ENCODE measurements around the gene LYZL1.
"Not testable (repeated sequence)": the region's sequence is repeated elsewhere in the genome, so short reads cannot be mapped to it uniquely, and the experiment has no call there.

GRCh38 chr10:29288906-29289305, at the start of gene LYZL1:
- TF ChIP-seq, protein P1, sequence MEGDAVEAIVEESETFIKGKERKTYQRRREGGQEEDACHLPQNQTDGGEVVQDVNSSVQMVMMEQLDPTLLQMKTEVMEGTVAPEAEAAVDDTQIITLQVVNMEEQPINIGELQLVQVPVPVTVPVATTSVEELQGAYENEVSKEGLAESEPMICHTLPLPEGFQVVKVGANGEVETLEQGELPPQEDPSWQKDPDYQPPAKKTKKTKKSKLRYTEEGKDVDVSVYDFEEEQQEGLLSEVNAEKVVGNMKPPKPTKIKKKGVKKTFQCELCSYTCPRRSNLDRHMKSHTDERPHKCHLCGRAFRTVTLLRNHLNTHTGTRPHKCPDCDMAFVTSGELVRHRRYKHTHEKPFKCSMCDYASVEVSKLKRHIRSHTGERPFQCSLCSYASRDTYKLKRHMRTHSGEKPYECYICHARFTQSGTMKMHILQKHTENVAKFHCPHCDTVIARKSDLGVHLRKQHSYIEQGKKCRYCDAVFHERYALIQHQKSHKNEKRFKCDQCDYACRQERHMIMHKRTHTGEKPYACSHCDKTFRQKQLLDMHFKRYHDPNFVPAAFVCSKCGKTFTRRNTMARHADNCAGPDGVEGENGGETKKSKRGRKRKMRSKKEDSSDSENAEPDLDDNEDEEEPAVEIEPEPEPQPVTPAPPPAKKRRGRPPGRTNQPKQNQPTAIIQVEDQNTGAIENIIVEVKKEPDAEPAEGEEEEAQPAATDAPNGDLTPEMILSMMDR (IDR thresholded peaks at IDR 0.05) = not testable (repeated sequence)
- not testable (repeated sequence) for TF ChIP-seq POLR2AphosphoS5 (IDR thresholded peaks at IDR 0.05; ENCODE audit: insufficient read depth in 1 of 2, low read depth in 1 of 2); POLR2A (IDR thresholded peaks at IDR 0.05)
